Chondrocyte (in vitro differentiated cells): ENCODE data around the gene TRAF3. TPM values are rescaled to one million over a fixed set of nuclear protein-coding genes. Genes with fewer than 3 reads are reported as not detected.
A peak's percentile ranks its signal among the peaks of the same experiment; 100 is the strongest.

Source experiments
- DNase-seq: peaks from one replicate; pipeline ENCODE4 v3.0.0; 2021; ENCODE audit warnings: mixed read lengths, low spot score
- H3K27ac Mint-ChIP-seq: one replicate; pipeline ENCODE4 v1.8.0; 2021; ENCODE audit warnings: mild to moderate bottlenecking, moderate library complexity, mixed read lengths; ENCODE audit not compliant: unreplicated experiment
- H3K27me3 Mint-ChIP-seq: 2 replicates; pipeline ENCODE4 v1.8.0; 2021; ENCODE audit warnings: low read depth, mixed read lengths
- H3K36me3 Mint-ChIP-seq: 2 replicates; pipeline ENCODE4 v1.8.0; 2021; ENCODE audit warnings: low read depth, mixed read lengths
- H3K4me1 Mint-ChIP-seq: 2 replicates; pipeline ENCODE4 v1.8.0; 2021; ENCODE audit warnings: low read depth, mild to moderate bottlenecking, mixed read lengths
- H3K4me3 Mint-ChIP-seq: one replicate; pipeline ENCODE4 v1.8.0; 2021; ENCODE audit warnings: mild to moderate bottlenecking, moderate library complexity, mixed read lengths; ENCODE audit not compliant: unreplicated experiment
- H3K9me3 Mint-ChIP-seq: 2 replicates; pipeline ENCODE4 v1.8.0; 2021; ENCODE audit warnings: low read depth, mixed read lengths
- total RNA-seq: library from RNA; stranded (reverse); gene quantifications from 3 replicates; pipeline ENCODE4 v1.2.1, GENCODE V29; 2021
- TF ChIP-seq, protein P1 (sequence below): fragments of 200-600 bp; sonication (generic); IDR thresholded peaks from 2 replicates; pipeline ENCODE4 v1.5.0; 2021; ENCODE audit warnings: antibody characterized with exemption, mild to moderate bottlenecking, moderate library complexity

The TRAF3 gene
- total RNA-seq, 1 donor from 2014 or later = 20.1 TPM

GRCh38 chr14:102799684-102800562 is 22.7 kb downstream of the TRAF3 start:
- peak overlapping the region; percentile 45 for H3K27ac Mint-ChIP-seq

DNA sequence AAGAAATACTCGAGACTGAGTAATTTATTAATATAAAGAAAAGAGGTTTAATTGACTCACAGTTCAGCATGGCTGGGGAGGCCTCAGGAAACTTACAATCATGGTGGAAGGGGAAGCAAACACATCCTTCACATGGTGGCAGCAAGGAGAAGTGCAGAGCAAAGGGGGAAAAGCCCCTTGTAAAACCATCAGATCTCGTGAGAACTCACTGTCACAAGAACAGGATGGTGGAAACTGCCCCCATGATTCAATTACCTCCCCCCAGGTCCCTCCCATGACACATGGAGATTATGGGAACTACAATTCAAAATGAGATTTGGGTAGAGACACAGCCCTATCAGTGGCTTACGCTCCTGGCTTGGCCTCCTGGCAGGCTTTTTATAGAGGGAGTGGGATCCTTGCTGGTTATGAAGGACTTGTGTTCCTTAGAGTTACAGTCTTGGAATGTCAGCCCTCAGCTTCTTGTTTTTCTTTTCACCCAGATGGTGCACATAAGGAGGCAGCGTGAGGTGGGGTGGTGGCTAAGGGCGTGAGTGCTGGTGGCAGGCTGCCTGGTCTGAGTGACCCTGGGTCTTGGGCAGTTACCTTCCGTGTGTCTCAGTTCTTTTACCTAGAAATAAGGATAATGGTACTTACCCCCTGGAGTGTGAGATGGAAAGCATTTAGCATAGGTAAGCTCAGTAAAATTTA is 25.7 kb downstream of the TRAF3 start:
- TF ChIP-seq, protein P1, sequence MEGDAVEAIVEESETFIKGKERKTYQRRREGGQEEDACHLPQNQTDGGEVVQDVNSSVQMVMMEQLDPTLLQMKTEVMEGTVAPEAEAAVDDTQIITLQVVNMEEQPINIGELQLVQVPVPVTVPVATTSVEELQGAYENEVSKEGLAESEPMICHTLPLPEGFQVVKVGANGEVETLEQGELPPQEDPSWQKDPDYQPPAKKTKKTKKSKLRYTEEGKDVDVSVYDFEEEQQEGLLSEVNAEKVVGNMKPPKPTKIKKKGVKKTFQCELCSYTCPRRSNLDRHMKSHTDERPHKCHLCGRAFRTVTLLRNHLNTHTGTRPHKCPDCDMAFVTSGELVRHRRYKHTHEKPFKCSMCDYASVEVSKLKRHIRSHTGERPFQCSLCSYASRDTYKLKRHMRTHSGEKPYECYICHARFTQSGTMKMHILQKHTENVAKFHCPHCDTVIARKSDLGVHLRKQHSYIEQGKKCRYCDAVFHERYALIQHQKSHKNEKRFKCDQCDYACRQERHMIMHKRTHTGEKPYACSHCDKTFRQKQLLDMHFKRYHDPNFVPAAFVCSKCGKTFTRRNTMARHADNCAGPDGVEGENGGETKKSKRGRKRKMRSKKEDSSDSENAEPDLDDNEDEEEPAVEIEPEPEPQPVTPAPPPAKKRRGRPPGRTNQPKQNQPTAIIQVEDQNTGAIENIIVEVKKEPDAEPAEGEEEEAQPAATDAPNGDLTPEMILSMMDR = no peak
- no peak for DNase-seq
- Mint-ChIP-seq H3K36me3 (no peaks in the 10 kb centered on the region), H3K9me3 (no peaks in the 10 kb centered on the region), H3K27ac (peak overlapping the region; percentile 42), H3K4me3 (no peak overlapping the region), H3K4me1 (peaks cover 40% of the 10 kb centered on the region), H3K27me3 (no peaks in the 10 kb centered on the region)

More at GRCh38 chr14:102799684-102800562, 22.7 kb downstream of the TRAF3 start:
- TF ChIP-seq, protein P1 = no peak
- H3K27me3 Mint-ChIP-seq = no peaks in the 10 kb centered on the region
- no peaks in the 10 kb centered on the region for H3K36me3 Mint-ChIP-seq
- H3K9me3 Mint-ChIP-seq = no peaks in the 10 kb centered on the region
- DNase-seq = no peak
- no peak overlapping the region for H3K4me3 Mint-ChIP-seq
- H3K4me1 Mint-ChIP-seq = peaks cover 31% of the 10 kb centered on the region

DNA sequence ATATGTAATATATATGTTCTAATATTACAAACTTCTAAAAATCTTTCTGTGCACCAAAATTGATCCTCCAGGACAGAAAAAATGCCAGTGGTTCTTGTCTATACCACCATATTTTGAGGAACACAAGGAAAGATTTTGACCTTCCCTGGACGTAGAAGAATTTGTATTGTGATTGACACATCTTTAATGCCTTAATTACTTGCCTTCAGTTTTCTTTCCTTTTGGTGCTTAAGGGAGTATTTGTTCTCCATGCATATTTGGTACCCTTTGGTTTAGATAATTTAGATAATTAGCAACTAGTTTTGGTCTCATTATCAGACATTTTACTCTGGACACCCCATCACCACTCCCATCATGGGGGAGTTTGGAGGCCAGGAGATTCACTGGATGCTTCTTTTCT is 27.6 kb downstream of the TRAF3 start:
- Mint-ChIP-seq H3K4me1 (peaks cover 30% of the 10 kb centered on the region), H3K36me3 (no peaks in the 10 kb centered on the region), H3K4me3 (no peak overlapping the region), H3K9me3 (no peaks in the 10 kb centered on the region), H3K27ac (no peak overlapping the region), H3K27me3 (no peaks in the 10 kb centered on the region)
- no peak for DNase-seq
- TF ChIP-seq, protein P1 = no peak

- Mint-ChIP-seq H3K27ac (no peak overlapping the region), H3K27me3 (no peaks in the 10 kb centered on the region), H3K36me3 (no peaks in the 10 kb centered on the region), H3K9me3 (no peaks in the 10 kb centered on the region), H3K4me3 (no peak overlapping the region), H3K4me1 (peaks cover 31% of the 10 kb centered on the region)
- peak; percentile 68 for DNase-seq
- TF ChIP-seq, protein P1 = no peak
Measured at GRCh38 chr14:102805371-102805891, 28.2 kb downstream of the TRAF3 start.

DNA sequence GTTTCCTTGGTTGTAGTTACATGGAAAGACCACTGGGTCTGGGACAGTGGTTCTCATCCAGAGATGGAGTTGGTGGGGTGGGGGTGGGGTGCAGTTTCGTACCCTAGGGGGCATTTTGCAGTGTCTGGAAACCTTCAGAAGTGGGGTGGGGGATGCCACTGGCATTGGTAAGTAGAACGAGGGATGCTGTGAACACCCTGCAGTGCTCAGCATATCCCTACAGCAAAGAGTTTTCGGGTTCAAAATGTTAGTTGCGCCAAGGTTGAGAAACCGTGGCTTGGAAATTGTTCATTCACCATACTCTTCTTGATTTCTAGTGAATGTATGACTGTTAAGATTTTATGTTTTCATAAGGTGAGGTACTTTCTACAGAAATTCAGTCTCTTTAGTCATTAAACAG is 28.7 kb downstream of the TRAF3 start:
- TF ChIP-seq, protein P1 = no peak
- no peaks in the 10 kb centered on the region for H3K9me3 Mint-ChIP-seq
- H3K27me3 Mint-ChIP-seq = no peaks in the 10 kb centered on the region
- no peak for DNase-seq
- peaks cover 31% of the 10 kb centered on the region for H3K4me1 Mint-ChIP-seq
- no peak overlapping the region for H3K27ac Mint-ChIP-seq
- no peaks in the 10 kb centered on the region for H3K36me3 Mint-ChIP-seq
- no peak overlapping the region for H3K4me3 Mint-ChIP-seq
